GM20431 (cell line): Measurements from ENCODE around the gene ZC2HC1C.
"Not testable (repeated sequence)": the region's sequence is repeated elsewhere in the genome, so short reads cannot be mapped to it uniquely, and the experiment has no call there.

Experiments
- in situ Hi-C: fragments of 300-500 bp; cut with MseI, MboI; formaldehyde crosslinking; loops from one replicate; pipeline ENCODE4 v1.15.0; 2020; ENCODE audit warnings: low sequenced_read_pairs; ENCODE audit not compliant: unreplicated experiment

The ZC2HC1C gene

GRCh38 chr14:75053396-75054291 is 15.8 kb upstream of the ZC2HC1C start:
- in situ Hi-C loops = no loop called here

- in situ Hi-C loops = no loop called here
Observed at GRCh38 chr14:75054421-75054820, 15.0 kb upstream of the ZC2HC1C start.

DNA sequence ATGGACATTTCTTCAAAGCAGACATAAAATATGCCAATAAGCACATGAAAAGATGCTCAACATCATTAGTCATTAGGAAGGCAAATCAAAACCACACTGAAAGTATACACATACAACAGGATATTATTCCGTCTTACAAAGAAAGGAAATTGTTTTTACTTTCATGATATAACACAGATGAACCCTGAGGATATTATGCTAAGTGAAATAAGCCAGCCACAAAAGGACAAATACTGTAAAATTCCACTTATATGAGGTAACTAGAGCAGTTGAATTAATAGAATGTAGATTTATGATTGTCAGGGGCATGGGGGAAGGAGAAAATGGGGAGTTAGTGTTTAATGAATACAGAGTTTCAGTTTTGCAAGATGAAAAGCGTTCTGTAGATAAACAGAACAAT is 9.8 kb upstream of the ZC2HC1C start:
- in situ Hi-C loops = no loop called here

DNA sequence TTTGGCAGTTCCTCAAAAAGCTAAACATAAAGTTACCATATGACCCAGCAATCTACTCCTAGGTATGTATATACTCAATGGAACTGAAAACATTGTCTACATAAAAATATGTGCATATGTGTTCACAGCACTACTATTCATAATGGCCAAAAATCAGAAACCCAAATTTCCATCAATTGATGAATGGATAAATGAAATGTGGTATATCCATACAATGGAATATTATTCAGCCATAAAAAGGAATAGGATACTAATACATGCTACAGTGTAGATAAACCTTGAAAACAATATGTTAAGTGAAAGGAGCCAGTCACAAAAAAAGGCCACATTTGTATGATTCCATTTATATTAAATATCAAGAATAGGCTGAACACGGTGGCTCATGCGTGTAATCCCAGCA is 9.0 kb upstream of the ZC2HC1C start:
- in situ Hi-C loops = no loop called here

GRCh38 chr14:75063013-75063412 is 6.4 kb upstream of the ZC2HC1C start:
- in situ Hi-C loops = no loop called here

DNA sequence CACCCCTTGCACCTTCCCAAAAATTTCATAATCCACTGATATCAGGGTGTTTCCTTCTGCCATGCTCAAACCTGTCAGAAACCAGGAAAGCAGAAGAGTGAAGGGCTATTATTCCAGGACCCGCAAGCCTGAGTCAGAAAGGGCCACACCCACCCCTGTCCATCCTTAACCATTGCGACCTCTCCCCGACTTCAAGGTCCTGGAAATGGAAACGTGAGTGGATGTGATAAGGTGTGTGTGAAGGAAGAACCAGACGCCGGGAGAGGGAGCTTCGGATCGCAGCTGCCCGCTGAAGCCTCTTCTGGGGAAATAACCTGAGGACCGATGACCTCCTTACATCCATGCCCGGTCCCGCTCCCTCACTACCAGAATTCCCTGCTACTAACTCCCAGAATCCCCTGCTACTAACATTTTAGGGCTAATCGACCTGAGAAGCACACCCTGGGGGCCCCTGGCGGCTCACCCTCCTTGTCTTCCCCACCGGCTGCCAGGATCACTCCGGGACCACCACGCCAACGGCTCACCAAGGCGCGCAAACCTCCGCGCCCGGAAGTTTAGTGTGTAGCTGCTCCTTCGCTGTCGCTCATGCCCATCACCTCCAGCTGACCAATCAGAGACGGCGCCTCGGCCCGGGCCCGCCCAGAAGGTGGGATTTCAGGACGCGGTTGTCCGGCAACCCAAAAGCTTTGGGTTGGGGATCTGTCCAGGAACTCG is 5.8 kb upstream of the ZC2HC1C start, which contains the start of gene ACYP1:
TSS of gene ACYP1 (minus strand) at position 534 of the 714 bp plus-strand sequence. CDS start at position 63, 471 bp downstream.
- in situ Hi-C loops = no loop called here

- in situ Hi-C loops = no loop called here
Observed at GRCh38 chr14:75064205-75064567, 5.3 kb upstream of the ZC2HC1C start.

DNA sequence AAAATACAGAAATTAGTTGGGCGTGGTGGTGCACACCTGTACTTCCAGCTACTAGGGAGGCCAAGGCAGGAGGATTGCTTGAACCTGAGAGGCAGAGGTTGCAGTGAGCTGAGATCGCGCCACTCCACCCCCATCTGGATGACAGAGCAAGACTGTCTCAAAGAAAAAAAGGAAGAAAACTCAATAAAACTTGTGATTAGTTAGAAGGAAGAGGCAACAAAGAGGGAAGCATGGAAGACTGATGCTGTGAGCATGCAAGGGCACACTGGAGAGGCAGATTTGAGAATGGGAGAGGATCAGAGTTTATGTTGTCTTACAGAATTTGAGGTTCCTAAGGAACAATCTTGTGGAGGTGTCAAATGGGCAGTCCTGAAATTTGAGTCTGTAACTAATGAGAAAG is 2.8 kb upstream of the ZC2HC1C start:
- in situ Hi-C loops = no loop called here

DNA sequence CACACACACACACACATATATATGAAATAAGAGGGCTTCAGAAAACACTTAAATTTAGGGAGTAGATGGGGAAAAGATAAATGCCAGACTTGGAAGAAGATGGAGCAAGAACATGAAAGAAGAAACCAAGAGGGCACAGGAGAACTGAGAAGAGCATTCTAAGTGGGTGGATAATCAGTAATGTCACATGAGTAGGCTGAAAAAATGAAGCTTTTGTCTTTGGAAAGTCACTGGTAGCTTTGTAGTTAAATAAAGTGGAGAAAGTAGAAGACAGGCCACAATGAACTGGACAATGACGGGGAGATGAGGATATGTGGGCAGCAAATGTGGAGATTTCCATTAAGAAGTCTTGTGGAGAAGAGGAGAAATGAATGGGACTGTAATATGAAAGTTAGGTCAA is 2.2 kb upstream of the ZC2HC1C start:
- in situ Hi-C loops = no loop called here

DNA sequence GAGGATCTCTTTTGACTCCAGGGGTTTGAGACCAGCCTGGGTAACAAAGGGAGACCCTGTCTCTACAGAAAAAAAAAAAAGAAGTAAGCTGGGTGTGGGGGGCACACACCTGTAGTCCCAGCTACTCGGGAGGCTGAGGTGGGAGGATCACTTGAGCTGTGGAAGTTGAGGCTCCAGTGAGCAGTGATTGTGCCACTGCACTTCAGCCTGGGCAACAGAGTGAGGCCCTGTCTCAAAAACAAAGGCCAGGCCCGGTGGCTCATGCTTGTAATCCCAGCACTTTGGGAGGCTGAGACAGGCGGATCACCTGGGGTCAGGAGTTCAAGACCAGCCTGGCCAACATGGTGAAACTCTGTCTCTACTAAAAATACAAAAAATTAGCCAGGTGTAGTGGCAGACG is 1.7 kb upstream of the ZC2HC1C start:
- in situ Hi-C loops = not testable (repeated sequence)

DNA sequence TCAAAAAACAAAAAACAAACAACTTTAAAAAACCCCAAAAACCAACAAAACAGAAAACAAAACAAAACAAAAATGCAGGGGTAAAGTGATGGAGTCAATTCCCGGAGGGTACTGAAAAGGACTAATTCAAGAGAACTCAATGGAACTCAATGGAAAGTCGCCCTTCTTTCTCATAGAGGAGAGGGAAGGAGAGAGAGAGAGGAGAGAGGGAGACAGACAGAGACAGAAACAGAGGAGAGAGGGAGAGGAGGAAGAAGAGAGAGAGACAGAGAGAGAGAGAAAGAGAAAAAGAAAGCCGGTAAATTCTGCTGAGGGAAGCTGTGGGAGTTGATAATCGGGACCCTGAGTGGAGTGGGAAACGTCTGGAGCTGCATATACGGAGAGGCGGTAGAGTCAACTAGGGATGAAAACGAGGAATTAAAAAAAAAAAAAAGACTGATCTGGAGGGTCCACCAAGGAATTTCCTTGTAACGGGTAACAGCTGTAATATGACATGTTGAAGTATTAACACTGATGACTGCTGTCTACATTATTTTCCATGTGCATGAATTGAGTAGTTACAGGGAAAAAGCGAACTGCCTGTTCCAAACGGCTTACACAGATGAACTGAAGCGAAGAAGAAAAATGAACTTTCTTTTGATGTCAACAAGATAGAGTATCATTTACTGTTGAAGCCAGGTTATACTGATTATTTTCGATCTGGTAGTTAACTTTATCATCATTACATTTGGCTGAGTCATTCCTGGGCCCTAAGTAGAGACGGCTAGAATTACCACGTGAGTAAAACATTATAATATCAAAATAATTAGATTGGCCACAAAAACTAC is 934 bp upstream of the ZC2HC1C start:
- in situ Hi-C loops = no loop called here

DNA sequence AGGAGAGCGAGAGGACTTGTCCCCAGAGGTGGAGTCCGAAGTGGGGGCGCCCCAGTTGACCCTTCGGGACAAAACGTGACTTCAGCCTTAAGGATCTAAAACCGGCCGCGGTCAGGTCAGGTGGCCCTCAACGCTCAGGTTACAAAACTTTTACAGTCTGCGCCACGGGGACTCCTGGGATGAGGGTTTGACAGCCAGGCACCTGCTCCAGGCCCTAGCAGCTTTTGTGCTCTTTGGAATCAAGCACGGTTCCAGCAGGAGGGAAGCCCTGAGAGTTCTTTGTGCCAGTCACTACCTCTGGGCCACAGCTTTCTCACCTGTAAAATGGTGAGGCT is 337 bp downstream of the ZC2HC1C start:
- in situ Hi-C loops = no loop called here

- in situ Hi-C loops = no loop called here
Observed at GRCh38 chr14:75070383-75070782, 942 bp downstream of the ZC2HC1C start.

- in situ Hi-C loops = no loop called here
Observed at GRCh38 chr14:75077794-75078193, 8.4 kb downstream of the ZC2HC1C start.

GRCh38 chr14:75079521-75079920 is 10.1 kb downstream of the ZC2HC1C start:
- in situ Hi-C loops = no loop called here

GRCh38 chr14:75081660-75082229 is 12.3 kb downstream of the ZC2HC1C start:
- in situ Hi-C loops = no loop called here

- in situ Hi-C loops = no loop called here
Observed at GRCh38 chr14:75083271-75083670, 13.8 kb downstream of the ZC2HC1C start.

DNA sequence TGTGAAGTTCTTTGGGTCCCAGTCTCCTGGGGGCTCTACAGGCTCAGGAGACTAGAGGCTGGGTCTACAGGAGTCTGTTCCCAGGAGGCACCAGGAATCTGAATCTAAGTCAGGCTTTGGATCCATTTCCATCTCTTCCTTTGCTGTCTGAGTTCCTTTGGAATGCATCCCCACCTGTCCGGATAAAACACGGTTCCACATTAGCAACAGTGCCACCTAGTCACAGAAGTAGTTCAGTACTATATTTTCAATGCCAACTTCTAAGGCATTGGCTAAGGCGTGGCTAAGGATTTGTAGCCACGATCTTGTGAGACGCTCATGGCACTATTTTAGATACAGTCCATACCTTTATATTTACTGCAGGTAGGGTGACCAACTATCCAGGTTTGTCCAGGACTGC is 15.1 kb downstream of the ZC2HC1C start:
- in situ Hi-C loops = no loop called here

DNA sequence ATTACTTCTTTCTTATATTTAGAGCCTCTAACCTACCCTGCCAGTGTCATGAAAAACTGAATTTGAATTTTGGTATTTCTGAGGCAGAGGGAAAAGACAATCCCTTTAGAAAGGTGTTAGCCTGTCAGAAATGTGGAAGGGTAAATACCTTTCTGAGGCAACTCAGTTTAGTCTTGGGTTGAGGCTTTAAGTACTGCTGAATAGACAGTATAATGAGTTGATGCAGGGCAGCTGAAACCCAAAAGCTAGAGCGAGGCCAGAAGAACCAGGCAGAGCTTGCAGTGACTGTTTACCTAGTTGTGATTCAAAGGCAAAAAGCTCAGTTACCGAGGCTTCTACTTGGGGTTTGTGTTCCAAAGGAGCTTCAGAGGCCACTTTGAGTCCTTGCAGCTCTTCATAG is 18.7 kb downstream of the ZC2HC1C start:
- in situ Hi-C loops = no loop called here
